Colonic mucosa (tissue), 4 donors: Measurements from ENCODE around the gene ARHGAP9. TPM values are rescaled to one million over a fixed set of nuclear protein-coding genes. Genes with fewer than 3 reads are reported as not detected.

Experiments
- DNase-seq: peaks from one replicate; pipeline ENCODE4 v3.0.0-alpha.2; 2020
- H3K27ac ChIP-seq: fragments of 200-600 bp; one replicate; pipeline ENCODE4 v1.8.0; 2021
- H3K27me3 ChIP-seq: fragments of 200-600 bp; one replicate; pipeline ENCODE4 v1.8.0; 2021
- H3K36me3 ChIP-seq: fragments of 200-600 bp; one replicate; pipeline ENCODE4 v1.8.0; 2021
- H3K4me1 ChIP-seq: fragments of 200-600 bp; one replicate; pipeline ENCODE4 v1.8.0; 2021; ENCODE audit warnings: mild to moderate bottlenecking
- H3K4me3 ChIP-seq: fragments of 200-600 bp; one replicate; pipeline ENCODE4 v1.8.0; 2021
- H3K9ac ChIP-seq, 2 donors: one replicate each; pipeline ENCODE4 v1.7.0; 2013; ENCODE audit warnings: control low read depth in 2 of 2, low read depth in 2 of 2, low read length in 2 of 2
- H3K9me3 ChIP-seq: fragments of 200-600 bp; one replicate; pipeline ENCODE4 v1.8.0; 2021
- CTCF ChIP-seq: fragments of 200-600 bp; IDR thresholded peaks from one replicate; pipeline ENCODE4 v1.8.0; 2022; ENCODE audit warnings: antibody characterized with exemption, mild to moderate bottlenecking
- intact Hi-C: fragments of 100-400 bp; cut with DNase I; formaldehyde crosslinking; loops from one replicate; pipeline ENCODE4 v1.14.1; 2022
- total RNA-seq, 2 donors: library from RNA; stranded (reverse); fragmentation: NEBNext Ultra II Directional in 1 of 2; extraction: Animal tissue kit (Norgen Biotek cat#: 25700) in 1 of 2; gene quantifications; one replicate each; pipeline ENCODE4 v1.2.1, GENCODE V29; 2021
- donor health status: healthy.
- donor health status: DM: no; HTN: no; CAD: no.
- donor health status: DM: no; HTN: no; CAD: no.

ARHGAP9 gene
- total RNA-seq, 2 donors from 2014 or later, result 5.5 to 6.5 TPM

- Histone ChIP-seq H3K27ac (peak overlapping the region; percentile 66), H3K9ac (no peak overlapping the region)
These were observed 7.5 kb upstream of the ARHGAP9 start for GRCh38 chr12:57487055-57487596.

GRCh38 chr12:57485695-57486094 lies 6.0 kb upstream of the ARHGAP9 start:
- no peak for TF ChIP-seq CTCF
- H3K36me3 ChIP-seq, result no peaks in the 10 kb centered on the region
- H3K9ac ChIP-seq, result no peak overlapping the region
- intact Hi-C loops, result no loop called here
- no peak overlapping the region for H3K4me3 ChIP-seq
- peaks cover 8% of the 10 kb centered on the region for H3K4me1 ChIP-seq
- DNase-seq, result no peak
- H3K9me3 ChIP-seq, result no peaks in the 10 kb centered on the region
- no peak overlapping the region for H3K27ac ChIP-seq
- no peaks in the 10 kb centered on the region for H3K27me3 ChIP-seq

More at GRCh38 chr12:57487055-57487596, 7.5 kb upstream of the ARHGAP9 start:
- Histone ChIP-seq H3K27me3 (no peaks in the 10 kb centered on the region), H3K4me3 (peak overlapping the region; percentile 94), H3K36me3 (peaks cover 9% of the 10 kb centered on the region), H3K4me1 (peaks cover 8% of the 10 kb centered on the region), H3K9me3 (no peaks in the 10 kb centered on the region)
- no peak for DNase-seq
- TF ChIP-seq CTCF, result no peak
- intact Hi-C loops, result no loop called here

GRCh38 chr12:57483466-57483865 lies 3.8 kb upstream of the ARHGAP9 start:
- H3K27me3 ChIP-seq, result no peaks in the 10 kb centered on the region
- intact Hi-C loops, result no loop called here
- TF ChIP-seq CTCF, result no peak
- no peak overlapping the region for H3K4me3 ChIP-seq
- no peak for DNase-seq
- H3K9ac ChIP-seq, result no peak overlapping the region
- H3K9me3 ChIP-seq, result no peaks in the 10 kb centered on the region
- no peak overlapping the region for H3K27ac ChIP-seq
- H3K36me3 ChIP-seq, result no peaks in the 10 kb centered on the region
- H3K4me1 ChIP-seq, result peaks cover under 1% of the 10 kb centered on the region

DNA sequence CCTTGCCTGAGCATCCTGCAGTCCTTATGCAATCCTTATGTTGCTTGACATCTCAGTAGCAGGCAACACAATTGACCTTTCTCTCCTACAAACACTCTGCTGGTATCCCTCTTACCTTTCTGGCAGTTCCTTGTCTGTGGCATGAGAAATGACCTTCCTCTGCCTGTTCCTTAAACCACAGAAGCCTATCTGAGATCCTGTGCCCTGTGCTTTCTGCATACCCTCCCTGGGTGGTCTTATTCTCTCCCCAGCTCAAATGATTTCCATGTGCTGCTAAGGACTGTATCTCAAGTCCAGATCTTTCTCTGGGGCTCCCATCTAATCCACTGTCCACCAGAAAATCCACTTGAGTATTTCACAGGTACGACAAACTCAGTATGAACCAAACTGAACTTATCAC lies 2.0 kb upstream of the ARHGAP9 start:
- Histone ChIP-seq H3K27ac (no peak overlapping the region), H3K27me3 (peaks cover 1% of the 10 kb centered on the region), H3K4me3 (no peak overlapping the region), H3K36me3 (no peaks in the 10 kb centered on the region), H3K9me3 (no peaks in the 10 kb centered on the region), H3K4me1 (no peaks in the 10 kb centered on the region), H3K9ac (no peak overlapping the region)
- DNase-seq, result no peak
- intact Hi-C loops, result no loop called here
- TF ChIP-seq CTCF, result no peak

- peak overlapping the region; percentile 73 for H3K27ac ChIP-seq
- peak overlapping the region; percentile 31 to 46 for H3K9ac ChIP-seq
- H3K4me3 ChIP-seq, result no peak overlapping the region
- TF ChIP-seq CTCF, result no peak
- no peak for DNase-seq
- intact Hi-C loops, result no loop called here
- peaks cover 25% of the 10 kb centered on the region for H3K27me3 ChIP-seq
- no peaks in the 10 kb centered on the region for H3K4me1 ChIP-seq
- no peaks in the 10 kb centered on the region for H3K9me3 ChIP-seq
- no peaks in the 10 kb centered on the region for H3K36me3 ChIP-seq
These were observed 657 bp downstream of the ARHGAP9 start for GRCh38 chr12:57479043-57479375.
